Spleen (tissue), 7 donors: ENCODE data around the gene LYRM4.

Experiments used
- POLR2A ChIP-seq, 3 donors: fragments of 450-650 bp; IDR thresholded peaks; one replicate each; pipeline ENCODE4 v1.5.1; 2017; ENCODE audit warnings: antibody characterized with exemption in 3 of 3, mild to moderate bottlenecking in 1 of 3
- POLR2AphosphoS5 ChIP-seq, 3 donors: sonication (generic); formaldehyde crosslinking; IDR thresholded peaks; one replicate each; pipeline ENCODE4 v1.5.1; 2017; ENCODE audit warnings: antibody characterized with exemption in 3 of 3
- TF ChIP-seq, protein P1 (sequence below), 11 experiments: fragments of 200-600 bp in 7 of 11; fragments of 450-650 bp in 4 of 11; sonication (generic) in 4 of 11; IDR thresholded peaks in 8 of 11; conservative IDR thresholded peaks in 3 of 11; 1 replicate in 7 of 11; 2 replicates in 4 of 11; pipeline versions ENCODE4 v1.4.0 to v1.8.0; 2016 to 2021; ENCODE audit warnings: antibody characterized with exemption in 11 of 11, inconsistent platforms in 4 of 11, mild to moderate bottlenecking in 1 of 11
- donor health status: DM: no; HTN: no; CAD: no; lungs with moderate emphysema.
- donor health status: DM: no; HTN: no; CAD: no.
- donor health status: DM: no; HTN: no; CAD: no.

GRCh38 chr6:5179917-5180316 is 80.8 kb downstream of the LYRM4 start:
- TF ChIP-seq, protein P1, sequence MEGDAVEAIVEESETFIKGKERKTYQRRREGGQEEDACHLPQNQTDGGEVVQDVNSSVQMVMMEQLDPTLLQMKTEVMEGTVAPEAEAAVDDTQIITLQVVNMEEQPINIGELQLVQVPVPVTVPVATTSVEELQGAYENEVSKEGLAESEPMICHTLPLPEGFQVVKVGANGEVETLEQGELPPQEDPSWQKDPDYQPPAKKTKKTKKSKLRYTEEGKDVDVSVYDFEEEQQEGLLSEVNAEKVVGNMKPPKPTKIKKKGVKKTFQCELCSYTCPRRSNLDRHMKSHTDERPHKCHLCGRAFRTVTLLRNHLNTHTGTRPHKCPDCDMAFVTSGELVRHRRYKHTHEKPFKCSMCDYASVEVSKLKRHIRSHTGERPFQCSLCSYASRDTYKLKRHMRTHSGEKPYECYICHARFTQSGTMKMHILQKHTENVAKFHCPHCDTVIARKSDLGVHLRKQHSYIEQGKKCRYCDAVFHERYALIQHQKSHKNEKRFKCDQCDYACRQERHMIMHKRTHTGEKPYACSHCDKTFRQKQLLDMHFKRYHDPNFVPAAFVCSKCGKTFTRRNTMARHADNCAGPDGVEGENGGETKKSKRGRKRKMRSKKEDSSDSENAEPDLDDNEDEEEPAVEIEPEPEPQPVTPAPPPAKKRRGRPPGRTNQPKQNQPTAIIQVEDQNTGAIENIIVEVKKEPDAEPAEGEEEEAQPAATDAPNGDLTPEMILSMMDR (IDR thresholded peaks at IDR 0.05 in 8 of 11, conservative IDR thresholded peaks at IDR 0.05 in 3 of 11), result no peak
- TF ChIP-seq POLR2AphosphoS5 (IDR thresholded peaks at IDR 0.05) (no peak), POLR2A (IDR thresholded peaks at IDR 0.05) (no peak)
